RKO (cell line): ENCODE data around the gene BCKDK.
"Not testable (repeated sequence)": the region's sequence is repeated elsewhere in the genome, so short reads cannot be mapped to it uniquely, and the experiment has no call there.

Source experiments
- DNase-seq: peaks from one replicate; pipeline ENCODE4 v3.0.0-alpha.2; 2016; ENCODE audit warnings: low spot score

Gene BCKDK

DNA sequence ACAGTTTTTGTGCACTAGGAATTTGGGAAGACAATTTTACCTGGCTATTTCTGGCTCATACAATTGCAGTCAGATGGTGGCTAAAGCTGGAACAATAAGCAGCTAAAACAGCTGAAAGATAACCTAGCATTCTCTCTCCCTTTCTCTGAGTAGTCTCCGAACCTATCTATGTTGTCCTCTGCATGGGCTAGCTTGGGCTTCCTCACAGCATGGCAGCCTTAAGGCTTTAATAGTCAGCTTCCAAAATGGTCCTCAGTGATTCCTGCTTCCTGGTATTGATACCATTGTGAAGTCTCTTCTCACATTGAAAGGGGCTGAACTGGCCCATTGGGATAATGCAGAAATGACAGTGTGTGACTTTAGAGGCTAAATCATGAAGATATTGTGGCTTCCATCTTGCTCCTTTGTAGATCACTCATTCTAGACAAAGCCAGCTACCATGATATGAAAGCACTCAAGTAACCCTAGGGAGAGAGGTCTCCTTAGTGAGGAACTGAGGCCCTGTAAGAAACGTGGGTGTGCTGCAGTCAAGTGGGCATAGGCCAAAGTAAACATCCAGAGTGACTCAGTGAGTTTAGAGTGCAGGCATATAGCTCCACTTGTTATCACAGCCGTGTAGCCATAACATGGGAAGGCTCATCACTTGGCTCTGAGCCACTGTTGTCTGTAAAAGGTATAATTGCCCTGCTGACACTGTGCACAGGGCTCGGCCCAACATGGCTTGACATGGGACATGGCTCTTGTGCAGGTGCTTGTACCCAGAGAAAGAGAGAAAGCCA is 8.1 kb upstream of the BCKDK start:
- no peak for DNase-seq

DNA sequence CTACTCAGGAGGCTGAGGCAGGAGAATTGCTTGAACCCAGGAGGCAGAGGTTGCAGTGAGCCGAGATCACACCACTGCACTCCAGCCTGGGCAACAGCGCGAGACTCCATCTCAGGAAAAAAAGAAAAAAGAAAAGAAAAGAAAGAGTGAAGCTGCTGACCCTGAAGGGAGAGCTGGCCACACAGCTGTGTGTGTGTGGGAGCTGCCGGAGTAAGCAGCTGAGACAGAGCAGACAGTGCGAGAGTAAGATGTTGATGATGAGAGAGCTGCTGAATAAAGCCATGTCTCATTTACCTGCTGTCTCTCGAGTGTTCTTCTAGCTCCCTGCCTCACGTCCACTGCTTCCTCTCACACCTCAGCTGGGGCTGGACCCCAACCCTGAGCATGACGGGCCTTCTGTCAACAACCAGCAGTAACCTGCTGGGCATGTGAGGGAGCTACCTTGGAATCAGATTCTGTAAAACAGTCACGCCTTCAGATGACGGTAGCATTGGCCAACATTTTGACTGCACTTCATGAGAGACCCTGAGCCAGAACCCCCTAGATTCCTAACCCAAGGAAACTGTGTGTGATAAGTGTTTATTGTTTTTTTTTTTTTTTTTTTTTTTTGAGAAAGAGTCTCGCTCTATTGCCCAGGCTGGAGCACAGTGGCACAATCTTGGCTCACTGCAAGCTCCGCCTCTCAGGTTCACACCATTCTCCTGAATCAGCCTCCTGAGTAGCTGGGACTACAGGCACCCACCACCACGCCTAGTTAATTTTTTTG is 7.1 kb upstream of the BCKDK start:
- not testable (repeated sequence) for DNase-seq

DNA sequence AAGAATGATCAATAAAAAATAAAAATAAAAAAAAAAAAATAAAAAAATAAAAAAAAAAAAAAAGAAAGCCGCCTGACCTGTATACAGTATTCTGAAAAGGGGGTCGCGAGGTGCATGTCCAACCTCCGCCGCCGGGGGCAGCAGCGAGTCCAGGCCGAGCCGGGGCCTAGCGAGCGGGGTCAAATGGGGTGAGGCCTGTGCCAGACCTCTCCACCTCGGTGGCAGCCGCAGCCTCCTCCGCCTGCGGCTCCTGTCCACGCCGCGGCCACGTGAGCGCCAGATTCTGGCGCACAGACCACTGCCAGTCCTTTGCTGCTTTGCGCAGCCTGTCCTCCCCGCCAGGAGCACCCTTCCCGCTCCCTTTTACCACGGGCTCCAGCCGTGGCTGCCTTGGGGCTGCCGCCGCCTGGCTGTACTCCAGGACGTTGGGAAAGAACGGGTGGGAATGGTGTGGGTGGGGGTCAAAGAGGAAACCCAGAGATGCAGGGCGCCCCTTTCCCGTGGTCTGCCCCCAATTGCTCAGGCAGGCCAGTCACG is 2.4 kb upstream of the BCKDK start:
- peak; percentile 77 for DNase-seq

DNA sequence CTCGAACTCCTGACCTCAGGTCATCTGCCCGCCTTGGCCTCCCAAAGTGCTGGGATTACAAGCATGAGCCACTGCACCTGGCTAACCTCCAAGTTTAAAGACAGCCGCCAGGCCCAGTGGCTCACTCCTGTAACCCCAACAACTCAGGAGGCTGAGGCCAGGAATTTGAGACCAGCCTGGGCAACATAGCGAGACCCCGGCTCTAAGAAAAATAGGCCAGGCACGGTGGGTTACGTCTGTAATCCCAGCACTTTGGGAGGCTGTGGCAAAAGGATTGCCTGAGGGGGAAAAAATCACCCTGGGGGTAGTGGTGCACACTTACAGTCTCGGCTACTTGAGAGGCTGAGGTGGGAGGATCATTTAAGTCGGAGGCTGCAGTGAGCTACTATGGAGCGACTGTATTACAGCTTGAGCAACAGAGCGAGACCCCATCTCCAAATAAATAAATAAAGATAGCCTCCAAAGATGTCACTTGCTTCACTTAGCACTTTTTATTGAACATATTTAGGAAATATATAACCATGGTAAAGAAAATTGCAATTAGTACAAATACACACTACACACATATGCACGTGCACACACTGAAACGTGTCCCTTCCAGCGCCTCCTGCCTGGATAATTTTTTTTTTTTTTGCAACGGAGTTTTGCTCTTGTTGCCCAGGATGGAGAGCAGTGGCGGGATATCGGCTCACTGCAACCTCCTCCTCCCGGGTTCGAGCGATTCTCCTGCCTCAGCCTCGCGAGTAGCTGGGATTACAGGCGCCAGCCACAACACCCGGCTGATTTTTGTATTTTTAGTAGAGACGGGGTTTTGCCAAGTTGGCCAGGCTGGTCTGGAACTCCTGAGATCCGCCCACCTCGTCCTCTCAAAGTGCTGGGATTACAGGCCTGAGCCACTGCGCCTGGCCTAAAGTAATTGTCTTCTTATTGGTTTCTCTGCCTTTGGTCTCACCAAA is 1.4 kb upstream of the BCKDK start:
- no peak for DNase-seq

DNA sequence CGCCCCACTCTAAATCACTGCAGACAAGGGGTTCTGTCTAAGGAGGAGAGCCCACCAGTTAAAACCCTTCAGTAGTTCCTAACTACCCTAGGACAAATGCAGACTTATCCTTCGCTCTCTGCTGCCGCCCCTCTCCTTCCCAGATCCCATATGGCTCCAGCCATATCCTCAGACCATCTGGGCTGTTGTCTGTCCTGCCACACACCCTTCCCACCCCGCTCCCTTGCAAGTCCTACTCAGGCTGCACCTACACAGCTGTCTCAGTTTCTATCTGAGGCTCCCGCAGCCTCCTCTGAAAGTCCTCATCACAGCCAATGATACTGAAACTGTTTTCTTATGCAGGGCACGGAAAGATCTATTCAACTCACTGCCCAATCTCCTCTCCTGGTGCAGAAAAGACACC is 720 bp upstream of the BCKDK start:
- no peak for DNase-seq

DNA sequence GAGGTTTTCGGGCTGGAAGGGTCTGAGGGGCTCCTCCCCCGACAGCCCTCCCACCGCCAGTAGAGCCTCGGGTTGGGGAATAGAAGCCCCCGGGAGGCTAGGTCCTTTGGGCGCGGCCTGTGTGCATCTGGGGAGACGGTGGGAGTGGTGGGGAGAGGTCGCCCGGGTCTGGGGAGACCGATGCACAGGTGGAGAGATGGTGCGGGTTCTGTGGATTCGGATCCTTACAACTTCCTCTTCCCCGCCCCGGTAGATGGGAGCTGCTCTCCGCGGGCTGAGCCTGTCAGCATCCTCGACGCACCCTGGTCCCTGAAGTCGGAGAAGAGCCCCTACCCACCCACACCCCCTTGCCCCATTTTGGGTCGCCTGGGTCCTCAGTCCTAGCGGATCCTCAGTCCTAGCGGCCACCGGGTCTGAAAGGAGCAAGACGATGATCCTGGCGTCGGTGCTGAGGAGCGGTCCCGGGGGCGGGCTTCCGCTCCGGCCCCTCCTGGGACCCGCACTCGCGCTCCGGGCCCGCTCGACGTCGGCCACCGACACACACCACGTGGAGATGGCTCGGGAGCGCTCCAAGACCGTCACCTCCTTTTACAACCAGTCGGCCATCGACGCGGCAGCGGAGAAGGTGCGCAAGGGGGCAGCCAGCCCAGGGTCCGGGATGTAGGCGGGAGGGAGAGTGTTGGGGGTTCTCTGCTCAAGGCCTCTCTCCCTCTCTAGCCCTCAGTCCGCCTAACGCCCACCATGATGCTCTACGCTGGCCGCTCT is 790 bp downstream of the BCKDK start:
- no peak for DNase-seq

DNA sequence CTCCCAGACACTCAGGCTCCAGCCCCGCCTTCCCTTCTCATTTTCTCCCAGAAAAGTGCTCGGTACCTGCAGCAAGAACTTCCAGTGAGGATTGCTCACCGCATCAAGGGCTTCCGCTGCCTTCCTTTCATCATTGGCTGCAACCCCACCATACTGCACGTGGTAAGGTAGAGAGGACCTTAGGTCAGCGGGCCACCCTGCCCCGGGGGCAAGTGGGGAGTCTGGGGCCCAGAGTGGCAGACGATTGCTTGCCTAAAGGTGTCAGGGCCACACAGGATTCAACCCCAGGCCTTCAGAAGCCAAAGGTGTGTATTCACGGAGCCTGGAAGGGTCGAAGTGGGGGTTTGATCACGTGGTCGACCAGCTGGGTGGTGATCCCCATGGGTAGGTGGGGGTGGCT is 1.4 kb downstream of the BCKDK start:
- DNase-seq = no peak

DNA sequence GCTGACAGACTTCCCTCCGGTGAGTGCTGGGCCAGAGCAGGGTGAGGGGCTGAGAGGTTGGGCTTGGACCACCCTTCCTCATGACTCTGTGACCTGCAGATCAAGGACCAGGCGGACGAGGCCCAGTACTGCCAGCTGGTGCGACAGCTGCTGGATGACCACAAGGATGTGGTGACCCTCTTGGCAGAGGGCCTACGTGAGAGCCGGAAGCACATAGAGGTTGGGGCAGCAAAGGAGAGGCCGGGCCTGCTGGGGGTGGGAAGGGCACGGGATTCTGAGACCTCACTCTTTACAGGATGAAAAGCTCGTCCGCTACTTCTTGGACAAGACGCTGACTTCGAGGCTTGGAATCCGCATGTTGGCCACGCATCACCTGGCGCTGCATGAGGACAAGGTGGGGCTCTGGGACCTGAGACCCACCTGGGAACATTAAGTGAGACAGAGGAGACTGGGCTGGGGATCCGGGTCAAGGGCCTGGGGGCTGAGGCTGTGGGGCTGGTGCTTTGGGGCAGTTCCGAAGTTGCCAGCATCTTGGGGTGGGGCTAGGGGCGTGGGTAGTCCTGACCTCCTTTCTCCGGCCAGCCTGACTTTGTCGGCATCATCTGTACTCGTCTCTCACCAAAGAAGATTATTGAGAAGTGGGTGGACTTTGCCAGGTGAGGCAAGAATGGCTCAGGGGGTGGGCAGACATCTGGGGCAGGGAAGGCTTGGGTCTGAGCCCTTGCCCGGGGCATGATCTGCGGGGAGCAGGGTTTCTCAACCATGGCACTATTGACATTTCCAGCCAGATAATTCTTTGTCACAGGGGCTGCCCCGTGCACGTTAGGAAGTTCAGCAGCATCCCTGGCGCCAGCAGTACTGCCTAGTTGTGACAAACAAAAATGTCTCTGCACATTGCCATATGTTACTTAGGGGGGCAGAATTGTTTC is 2.2 kb downstream of the BCKDK start:
- DNase-seq = no peak

DNA sequence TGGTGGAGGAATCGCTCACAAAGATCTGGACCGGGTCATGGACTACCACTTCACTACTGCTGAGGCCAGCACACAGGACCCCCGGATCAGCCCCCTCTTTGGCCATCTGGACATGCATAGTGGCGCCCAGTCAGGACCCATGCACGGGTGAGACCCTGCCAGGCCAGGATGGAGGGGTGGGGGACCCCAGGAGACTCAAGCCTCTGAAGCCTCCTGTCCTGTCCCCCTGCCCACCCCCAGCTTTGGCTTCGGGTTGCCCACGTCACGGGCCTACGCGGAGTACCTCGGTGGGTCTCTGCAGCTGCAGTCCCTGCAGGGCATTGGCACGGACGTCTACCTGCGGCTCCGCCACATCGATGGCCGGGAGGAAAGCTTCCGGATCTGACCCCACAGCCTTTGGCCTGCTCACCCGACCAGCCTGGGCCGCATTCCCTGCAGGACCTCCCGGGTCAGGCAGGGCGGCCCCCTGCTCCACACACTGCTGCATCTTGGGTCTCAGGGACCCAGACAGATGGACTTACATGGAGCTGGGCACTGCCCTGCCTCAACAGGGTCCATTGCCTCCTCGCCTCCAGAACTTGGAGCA is 3.8 kb downstream of the BCKDK start:
- DNase-seq = no peak

DNA sequence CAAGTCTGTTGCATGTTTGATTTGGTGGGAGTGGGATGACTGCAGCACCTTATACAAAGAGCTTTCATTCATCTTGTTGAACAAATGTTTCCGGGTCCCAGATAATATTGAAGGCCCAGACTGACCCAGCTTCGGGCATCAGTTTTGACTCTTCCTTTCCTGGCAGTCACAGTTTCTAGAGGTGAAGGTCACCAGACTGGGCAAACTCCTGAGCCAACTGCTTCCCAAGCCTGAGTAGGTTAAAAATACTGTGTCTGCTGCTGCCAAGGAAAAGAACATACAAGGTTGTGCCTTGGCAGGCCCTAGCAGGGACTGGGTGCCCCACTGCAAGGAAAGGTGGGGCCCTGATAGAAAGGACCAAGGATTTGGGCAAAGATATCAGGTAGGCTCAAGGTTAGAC is 4.5 kb downstream of the BCKDK start:
- DNase-seq = no peak

DNA sequence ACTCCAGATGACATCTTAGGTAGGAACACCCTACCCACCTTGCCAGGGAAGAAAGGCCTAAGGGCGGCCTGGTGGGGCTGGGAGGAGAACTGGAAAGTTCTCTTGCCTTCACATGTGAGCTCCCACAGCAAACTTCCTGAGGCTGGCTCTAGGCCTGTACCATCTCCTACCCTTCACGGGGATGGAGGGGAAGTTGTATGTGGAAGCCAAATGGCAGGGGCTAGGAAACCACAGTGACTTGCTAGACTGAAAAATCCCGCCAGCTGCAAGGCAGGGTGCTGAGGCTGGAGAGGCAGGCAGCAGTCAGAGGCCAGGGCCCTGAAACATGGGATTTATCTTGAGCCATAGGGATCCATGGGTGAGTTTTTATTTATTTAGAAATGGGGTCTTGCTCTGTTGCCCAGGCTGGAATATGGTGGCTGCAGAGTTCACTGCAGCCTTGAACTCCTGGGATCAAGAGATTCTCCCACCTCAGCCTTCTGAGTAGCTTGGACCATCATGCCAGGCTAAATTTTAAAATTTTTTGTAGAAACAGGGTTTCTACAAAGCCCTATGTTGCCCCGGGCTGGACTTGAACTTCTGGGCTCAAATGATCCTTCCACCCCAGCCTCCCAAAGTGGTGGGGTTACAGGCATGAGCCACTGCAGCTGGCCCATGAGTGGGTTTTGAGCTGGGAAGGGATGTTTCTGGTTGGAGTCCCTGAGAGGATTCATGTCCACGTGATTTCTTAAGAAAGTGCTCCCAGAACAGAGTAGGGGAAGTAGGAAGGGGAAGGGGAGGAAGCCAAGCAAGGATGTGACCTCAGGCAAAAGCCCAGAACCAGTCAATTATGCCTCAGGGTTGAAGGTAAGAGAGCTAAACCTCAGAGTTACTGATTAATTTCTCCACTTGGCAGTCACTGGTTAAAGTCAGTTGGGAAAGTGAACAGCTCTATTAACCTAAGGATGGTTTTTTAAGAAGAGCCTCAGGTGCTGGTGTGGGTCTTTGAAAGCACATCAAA is 5.2 kb downstream of the BCKDK start:
- no peak for DNase-seq

DNA sequence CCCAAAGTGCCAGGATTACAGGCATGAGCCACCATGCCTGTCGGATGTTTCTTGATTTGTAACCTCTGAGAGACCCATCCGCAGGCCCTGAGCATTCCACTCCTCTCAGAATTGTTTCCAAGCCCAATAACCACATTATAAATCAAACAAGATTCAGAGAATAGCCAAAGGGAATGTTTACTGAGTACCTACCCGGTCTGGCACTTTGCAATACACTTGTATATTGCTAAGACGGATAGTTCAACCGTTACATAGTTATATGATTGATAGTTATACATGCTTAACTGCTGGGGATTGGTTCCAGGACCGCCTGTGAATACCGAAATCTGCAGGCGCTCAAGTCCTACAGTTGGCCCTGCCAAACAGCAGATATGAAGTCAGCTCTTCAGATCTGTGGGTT is 6.3 kb downstream of the BCKDK start:
- no peak for DNase-seq

DNA sequence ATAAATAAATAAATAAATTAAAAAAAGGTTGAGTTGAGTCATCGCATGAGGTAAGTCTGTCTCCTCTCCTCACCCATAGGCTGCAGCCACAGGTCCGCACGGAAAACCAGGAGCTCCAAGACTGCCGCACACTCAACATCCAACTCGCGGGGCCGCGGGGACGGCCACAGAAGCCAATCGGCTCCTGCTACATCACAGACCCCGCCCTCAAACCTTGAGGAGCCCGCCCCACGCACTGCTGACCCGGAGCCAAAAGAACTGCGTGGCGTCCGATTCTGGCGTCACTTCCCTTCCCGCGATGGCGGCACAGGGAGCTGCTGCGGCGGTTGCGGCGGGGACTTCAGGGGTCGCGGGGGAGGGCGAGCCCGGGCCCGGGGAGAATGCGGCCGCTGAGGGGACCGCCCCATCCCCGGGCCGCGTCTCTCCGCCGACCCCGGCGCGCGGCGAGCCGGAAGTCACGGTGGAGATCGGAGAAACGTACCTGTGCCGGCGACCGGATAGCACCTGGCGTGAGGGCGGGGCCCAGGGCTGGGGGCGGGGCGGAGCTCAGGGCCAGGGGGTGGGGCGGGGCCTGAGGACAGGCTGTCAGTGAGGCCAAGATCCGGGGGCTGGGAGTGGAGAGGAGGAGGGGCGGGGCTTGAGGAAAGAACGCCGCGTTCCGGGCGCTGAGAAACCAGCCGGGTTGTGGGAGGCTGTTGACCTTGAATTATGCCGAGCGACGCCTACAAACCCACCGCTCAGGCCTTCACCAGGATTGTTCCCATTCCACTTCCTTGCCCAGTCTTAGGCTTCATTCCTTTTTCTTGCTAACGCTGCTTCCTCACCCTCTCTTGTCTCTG is 9.4 kb downstream of the BCKDK start, which contains the start of gene KAT8:
Gene KAT8, plus strand, starts transcription at position 281 of the 839 bp plus-strand sequence. Its CDS starts 18 bp downstream, at position 299.
- peak; percentile 98 for DNase-seq

DNA sequence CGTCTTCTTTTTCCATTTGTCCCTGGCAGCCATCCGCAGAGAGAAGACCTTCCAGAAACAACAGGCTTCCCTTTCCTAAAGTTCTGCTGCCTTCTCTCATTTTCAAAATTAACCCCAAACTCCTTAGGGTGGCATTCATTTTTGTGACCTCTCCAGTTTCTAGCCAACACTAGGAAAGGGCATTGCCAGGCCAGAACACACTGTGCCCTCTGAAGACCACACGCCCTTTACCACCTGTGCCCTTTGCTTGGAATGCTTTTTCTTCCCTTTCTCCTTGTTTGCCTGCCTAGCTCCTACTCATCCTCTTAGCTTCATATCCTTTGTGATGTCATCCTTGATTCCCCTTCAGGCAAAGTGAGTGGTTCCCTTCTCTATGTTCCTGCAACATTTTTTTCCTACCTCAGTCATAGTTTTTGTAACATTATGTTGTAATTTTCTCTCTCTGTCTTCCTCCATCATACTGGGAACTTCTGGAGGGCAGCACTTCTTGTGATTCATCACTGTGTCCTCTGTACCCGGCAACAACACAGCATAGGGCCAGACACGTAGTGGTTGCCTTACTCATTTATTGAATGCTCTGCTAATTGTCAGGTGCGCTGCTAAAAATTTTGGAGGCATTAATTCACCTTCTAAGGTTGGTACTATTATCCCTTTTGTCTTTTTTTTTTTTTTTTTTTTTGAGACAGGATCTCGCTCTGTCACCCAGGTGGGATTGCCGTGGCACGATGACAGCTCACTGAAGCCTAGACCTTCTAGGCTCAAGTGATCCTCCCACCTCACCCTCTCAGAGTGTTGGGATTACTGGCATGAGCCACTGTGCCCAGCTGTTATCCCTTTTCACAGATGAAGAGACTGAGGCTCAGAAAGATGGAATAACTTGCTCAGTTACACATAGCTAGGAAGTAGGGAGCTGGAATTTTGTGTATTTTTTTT is 10.3 kb downstream of the BCKDK start:
- peak; percentile 77 for DNase-seq

DNA sequence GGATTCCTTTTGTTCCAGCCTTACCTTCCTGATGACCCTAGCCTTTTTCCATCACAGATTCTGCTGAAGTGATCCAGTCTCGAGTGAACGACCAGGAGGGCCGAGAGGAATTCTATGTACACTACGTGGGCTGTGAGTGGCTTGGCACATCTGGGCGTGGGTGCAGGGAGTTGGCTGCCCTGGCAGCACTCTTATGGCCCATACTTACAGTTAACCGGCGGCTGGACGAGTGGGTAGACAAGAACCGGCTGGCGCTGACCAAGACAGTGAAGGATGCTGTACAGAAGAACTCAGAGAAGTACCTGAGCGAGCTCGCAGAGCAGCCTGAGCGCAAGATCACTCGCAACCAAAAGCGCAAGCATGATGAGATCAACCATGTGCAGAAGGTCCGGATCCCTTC is 11.9 kb downstream of the BCKDK start:
- DNase-seq = no peak

DNA sequence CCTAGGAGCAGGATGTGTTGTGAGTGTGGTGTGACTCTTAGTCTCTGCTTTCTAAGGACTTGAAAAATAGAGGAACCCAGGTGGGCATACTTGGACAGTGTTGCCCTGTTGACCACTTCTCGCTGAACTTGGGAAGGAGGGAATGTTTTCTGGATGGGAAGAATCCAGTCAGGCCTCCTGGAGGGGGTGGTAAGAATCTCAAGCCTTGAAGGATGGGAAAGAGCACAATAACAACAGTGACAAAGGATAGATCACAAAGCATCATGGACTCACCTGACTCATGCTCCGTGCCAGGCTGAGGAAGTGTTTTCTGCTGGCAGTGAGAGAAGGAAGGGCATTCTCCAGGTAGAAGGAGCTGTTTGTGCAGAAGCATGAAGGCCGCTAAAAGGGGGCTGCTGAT is 17.7 kb downstream of the BCKDK start:
- no peak for DNase-seq
